ENCODE results near the gene CNN3.

DNA sequence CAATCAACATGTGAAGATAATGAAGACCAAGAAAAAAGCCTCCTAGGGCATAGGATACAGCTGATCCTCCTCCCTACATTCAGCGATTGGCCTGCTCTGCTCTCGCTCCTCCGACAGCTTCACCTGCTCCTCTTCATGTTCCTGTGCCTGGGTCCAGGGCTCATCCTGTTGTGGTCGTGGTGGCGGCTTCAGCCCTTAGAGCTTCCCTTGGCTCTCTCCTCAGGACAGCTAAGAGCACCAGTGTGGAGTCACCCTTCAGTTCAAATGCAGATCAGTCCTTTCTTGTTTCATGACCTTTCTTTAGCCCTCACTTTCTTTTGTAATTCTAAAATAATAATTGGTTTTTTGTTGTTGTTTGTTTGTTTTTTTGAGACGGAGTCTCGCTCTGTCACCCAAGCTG is 18.7 kb downstream of the CNN3 start:
- TF ChIP-seq, protein P1, sequence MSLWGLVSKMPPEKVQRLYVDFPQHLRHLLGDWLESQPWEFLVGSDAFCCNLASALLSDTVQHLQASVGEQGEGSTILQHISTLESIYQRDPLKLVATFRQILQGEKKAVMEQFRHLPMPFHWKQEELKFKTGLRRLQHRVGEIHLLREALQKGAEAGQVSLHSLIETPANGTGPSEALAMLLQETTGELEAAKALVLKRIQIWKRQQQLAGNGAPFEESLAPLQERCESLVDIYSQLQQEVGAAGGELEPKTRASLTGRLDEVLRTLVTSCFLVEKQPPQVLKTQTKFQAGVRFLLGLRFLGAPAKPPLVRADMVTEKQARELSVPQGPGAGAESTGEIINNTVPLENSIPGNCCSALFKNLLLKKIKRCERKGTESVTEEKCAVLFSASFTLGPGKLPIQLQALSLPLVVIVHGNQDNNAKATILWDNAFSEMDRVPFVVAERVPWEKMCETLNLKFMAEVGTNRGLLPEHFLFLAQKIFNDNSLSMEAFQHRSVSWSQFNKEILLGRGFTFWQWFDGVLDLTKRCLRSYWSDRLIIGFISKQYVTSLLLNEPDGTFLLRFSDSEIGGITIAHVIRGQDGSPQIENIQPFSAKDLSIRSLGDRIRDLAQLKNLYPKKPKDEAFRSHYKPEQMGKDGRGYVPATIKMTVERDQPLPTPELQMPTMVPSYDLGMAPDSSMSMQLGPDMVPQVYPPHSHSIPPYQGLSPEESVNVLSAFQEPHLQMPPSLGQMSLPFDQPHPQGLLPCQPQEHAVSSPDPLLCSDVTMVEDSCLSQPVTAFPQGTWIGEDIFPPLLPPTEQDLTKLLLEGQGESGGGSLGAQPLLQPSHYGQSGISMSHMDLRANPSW (CRISPR knock-in tag; conservative IDR thresholded peaks at IDR 0.05; ENCODE audit: low read depth), result no peak
- TF ChIP-seq, protein P2, sequence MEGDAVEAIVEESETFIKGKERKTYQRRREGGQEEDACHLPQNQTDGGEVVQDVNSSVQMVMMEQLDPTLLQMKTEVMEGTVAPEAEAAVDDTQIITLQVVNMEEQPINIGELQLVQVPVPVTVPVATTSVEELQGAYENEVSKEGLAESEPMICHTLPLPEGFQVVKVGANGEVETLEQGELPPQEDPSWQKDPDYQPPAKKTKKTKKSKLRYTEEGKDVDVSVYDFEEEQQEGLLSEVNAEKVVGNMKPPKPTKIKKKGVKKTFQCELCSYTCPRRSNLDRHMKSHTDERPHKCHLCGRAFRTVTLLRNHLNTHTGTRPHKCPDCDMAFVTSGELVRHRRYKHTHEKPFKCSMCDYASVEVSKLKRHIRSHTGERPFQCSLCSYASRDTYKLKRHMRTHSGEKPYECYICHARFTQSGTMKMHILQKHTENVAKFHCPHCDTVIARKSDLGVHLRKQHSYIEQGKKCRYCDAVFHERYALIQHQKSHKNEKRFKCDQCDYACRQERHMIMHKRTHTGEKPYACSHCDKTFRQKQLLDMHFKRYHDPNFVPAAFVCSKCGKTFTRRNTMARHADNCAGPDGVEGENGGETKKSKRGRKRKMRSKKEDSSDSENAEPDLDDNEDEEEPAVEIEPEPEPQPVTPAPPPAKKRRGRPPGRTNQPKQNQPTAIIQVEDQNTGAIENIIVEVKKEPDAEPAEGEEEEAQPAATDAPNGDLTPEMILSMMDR (IDR thresholded peaks at IDR 0.05), result no peak
- TF ChIP-seq TCF7 (CRISPR knock-in tag; IDR thresholded peaks at IDR 0.05; ENCODE audit: low read depth) (no peak), NFYB (CRISPR knock-in tag; conservative IDR thresholded peaks at IDR 0.05; ENCODE audit: low read depth) (no peak), NFE2L1 (CRISPR knock-in tag; IDR thresholded peaks at IDR 0.05) (no peak), TEAD1 (CRISPR knock-in tag; IDR thresholded peaks at IDR 0.05) (no peak), JUN (CRISPR knock-in tag; IDR thresholded peaks at IDR 0.05) (no peak)
- TF ChIP-seq, protein P3, sequence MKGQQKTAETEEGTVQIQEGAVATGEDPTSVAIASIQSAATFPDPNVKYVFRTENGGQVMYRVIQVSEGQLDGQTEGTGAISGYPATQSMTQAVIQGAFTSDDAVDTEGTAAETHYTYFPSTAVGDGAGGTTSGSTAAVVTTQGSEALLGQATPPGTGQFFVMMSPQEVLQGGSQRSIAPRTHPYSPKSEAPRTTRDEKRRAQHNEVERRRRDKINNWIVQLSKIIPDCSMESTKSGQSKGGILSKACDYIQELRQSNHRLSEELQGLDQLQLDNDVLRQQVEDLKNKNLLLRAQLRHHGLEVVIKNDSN (CRISPR knock-in tag; IDR thresholded peaks at IDR 0.05), result no peak
